Measurements from ENCODE around the gene SLC25A20.

The SLC25A20 gene

DNA sequence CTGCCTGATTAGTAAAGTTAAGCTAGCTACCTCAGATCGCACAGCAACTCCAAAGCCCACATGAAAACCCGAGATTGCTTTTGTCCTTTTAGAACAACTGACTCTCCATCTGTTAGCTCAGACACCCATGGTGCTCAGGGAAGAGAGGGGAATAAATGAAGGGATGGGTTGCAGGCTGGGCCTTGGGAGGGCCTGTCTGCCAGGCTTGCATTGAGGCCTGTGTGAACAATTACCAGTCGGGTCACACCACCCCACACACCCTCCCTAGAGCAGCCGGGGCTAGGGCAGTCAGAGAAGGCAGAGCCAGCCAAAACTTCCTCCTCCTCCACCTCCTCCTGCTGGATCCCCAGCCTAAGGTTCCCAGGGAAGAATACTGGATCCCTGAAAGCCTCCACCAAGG lies 42.2 kb downstream of the SLC25A20 start:
- peak; percentile 39 for DNase-seq

DNA sequence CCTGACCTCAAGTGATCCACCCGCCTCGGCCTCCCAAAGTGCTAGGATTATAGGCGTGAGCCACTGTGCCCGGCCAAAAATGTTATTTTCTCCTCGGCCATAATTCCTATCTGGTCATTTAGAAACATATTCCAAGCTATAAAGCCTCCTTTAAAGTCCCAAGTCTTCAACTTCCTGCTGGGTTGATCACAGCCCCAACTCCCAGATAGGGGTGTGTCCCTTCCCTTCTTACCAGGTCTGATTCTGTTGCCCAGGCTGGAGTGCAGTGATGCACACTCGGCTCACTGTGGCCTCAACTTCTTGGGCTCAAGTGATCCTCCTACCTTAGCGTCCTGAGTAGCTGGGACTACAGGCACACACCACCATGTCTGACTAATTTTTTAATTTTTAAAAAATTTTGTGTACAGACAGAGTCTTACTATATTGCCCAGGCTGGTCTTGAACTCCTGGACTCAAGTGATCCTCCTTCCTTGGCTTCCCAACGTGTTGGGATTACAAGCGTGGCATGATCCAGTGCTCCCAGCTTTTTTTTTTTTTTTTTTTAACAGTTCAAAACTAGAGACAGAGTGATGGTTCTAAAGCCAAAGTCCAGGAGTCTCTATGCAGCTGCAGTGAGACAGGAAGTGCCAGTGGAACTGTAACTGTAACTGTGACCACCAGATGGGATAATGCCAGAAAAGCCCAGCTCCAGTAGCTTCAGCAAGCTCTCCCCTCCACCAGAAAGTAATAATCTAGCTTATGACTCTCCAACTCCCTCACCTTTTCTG lies 42.8 kb downstream of the SLC25A20 start:
- H3K27me3 ChIP-seq (ENCODE audit: insufficient read depth, low read depth, severe bottlenecking): no peaks in the 10 kb centered on the region
- no peaks in the 10 kb centered on the region for H3K9me3 ChIP-seq (ENCODE audit: severe bottlenecking)
- TF ChIP-seq, protein P1, sequence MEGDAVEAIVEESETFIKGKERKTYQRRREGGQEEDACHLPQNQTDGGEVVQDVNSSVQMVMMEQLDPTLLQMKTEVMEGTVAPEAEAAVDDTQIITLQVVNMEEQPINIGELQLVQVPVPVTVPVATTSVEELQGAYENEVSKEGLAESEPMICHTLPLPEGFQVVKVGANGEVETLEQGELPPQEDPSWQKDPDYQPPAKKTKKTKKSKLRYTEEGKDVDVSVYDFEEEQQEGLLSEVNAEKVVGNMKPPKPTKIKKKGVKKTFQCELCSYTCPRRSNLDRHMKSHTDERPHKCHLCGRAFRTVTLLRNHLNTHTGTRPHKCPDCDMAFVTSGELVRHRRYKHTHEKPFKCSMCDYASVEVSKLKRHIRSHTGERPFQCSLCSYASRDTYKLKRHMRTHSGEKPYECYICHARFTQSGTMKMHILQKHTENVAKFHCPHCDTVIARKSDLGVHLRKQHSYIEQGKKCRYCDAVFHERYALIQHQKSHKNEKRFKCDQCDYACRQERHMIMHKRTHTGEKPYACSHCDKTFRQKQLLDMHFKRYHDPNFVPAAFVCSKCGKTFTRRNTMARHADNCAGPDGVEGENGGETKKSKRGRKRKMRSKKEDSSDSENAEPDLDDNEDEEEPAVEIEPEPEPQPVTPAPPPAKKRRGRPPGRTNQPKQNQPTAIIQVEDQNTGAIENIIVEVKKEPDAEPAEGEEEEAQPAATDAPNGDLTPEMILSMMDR (IDR thresholded peaks at IDR 0.05; ENCODE audit: low read depth, low read length): peak; percentile 48
- no peak overlapping the region for H3K4me3 ChIP-seq (ENCODE audit: low read depth, low read length)
- peaks cover 13% of the 10 kb centered on the region for H3K36me3 ChIP-seq
- peak overlapping the region; percentile 72 for H3K27ac ChIP-seq
- DNase-seq: peak; percentile 38

More for the DNA sequence above, 42.2 kb downstream of the SLC25A20 start:
- TF ChIP-seq, protein P1 (IDR thresholded peaks at IDR 0.05; ENCODE audit: low read depth, low read length): no peak
- H3K27me3 ChIP-seq (ENCODE audit: insufficient read depth, low read depth, severe bottlenecking): no peaks in the 10 kb centered on the region
- H3K9me3 ChIP-seq (ENCODE audit: severe bottlenecking): no peaks in the 10 kb centered on the region
- H3K36me3 ChIP-seq: peaks cover 17% of the 10 kb centered on the region
- no peak overlapping the region for H3K4me3 ChIP-seq (ENCODE audit: low read depth, low read length)
- peak overlapping the region; percentile 72 for H3K27ac ChIP-seq

DNA sequence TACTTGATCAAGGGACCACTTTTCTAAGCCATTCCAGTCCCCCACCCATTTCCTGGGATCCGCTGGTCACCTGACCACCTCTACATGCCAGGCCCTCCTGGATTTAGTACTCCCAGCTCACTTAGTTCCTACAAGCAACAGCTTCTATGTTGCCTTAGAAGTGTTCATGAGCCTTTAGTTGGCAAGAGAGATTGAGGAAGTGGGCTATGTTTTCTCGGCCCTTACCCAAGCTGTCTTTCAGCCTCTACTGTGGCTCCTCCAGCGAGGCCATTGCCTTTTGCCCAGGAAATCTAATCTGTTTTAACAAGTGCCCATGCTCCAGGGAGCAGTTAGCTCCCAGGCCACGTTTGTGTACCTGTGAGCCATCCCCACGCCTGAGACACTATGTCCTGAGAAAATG lies 46.5 kb downstream of the SLC25A20 start:
- H3K9me3 ChIP-seq (ENCODE audit: severe bottlenecking): no peaks in the 10 kb centered on the region
- no peak for DNase-seq
- no peaks in the 10 kb centered on the region for H3K27me3 ChIP-seq (ENCODE audit: insufficient read depth, low read depth, severe bottlenecking)
- TF ChIP-seq, protein P1 (IDR thresholded peaks at IDR 0.05; ENCODE audit: low read depth, low read length): no peak
- H3K27ac ChIP-seq: no peak overlapping the region
- H3K4me3 ChIP-seq (ENCODE audit: low read depth, low read length): no peak overlapping the region
- peaks cover 4% of the 10 kb centered on the region for H3K36me3 ChIP-seq

DNA sequence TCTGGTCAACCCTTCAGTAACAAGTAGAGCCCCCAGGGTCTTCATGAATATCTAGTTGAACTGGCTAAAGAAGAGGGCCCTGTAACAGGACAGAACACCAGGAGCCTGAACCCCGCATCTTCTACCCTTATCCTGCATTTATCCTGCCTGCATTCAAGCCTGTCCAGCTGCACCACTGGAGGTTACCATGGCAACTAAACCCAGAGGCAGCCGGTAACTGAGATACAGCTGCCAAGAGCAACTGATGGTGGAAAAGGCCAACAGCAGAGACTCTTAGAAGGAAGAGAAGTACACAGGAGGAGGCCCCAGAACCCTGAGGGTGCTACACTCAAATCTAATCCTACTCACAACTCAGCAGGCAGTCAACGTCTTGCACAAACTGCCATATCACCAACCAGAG lies 47.3 kb downstream of the SLC25A20 start:
- Histone ChIP-seq H3K27ac (no peak overlapping the region), H3K4me3 (ENCODE audit: low read depth, low read length) (no peak overlapping the region), H3K9me3 (ENCODE audit: severe bottlenecking) (no peaks in the 10 kb centered on the region), H3K27me3 (ENCODE audit: insufficient read depth, low read depth, severe bottlenecking) (no peaks in the 10 kb centered on the region), H3K36me3 (no peaks in the 10 kb centered on the region)
- TF ChIP-seq, protein P1 (IDR thresholded peaks at IDR 0.05; ENCODE audit: low read depth, low read length): no peak
- no peak for DNase-seq

DNA sequence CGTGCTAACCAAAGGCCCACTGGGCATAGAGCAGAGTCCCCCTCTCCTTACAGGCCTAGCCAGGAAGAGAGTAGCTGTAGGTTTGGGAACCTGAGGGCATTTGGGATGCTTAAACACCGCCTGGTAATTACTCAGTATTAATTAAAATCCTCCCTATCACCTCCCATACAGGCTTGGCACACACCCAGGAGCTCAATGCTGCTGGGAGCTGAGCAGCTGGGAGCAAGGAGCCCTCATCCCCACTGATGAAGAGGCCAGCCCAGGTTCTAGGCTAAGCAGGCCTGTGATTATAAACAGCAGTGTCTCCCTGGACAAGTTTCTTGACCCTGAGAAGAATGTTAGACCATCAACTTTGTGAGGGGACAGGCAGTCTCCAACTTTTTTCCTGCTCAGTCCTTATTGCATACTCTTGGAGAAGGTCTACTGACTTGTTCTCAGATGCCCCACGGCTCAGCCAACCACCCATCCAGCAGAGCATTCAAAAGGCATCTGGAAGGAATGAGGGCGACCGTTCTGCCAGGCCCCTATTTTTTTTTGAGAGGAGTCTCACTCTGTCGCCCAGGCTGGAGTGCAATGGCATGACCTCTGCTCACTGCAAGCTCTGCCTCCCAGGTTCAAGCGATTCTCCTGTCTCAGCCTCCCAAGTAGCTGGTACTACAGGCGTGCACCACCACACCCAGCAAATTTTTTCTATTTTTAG lies 49.7 kb downstream of the SLC25A20 start:
- DNase-seq: no peak
- TF ChIP-seq, protein P1 (IDR thresholded peaks at IDR 0.05; ENCODE audit: low read depth, low read length): no peak
- H3K36me3 ChIP-seq: peaks cover 6% of the 10 kb centered on the region
- H3K4me3 ChIP-seq (ENCODE audit: low read depth, low read length): no peak overlapping the region
- H3K27me3 ChIP-seq (ENCODE audit: insufficient read depth, low read depth, severe bottlenecking): no peaks in the 10 kb centered on the region
- H3K27ac ChIP-seq: no peak overlapping the region
- no peaks in the 10 kb centered on the region for H3K9me3 ChIP-seq (ENCODE audit: severe bottlenecking)
